Keratinocyte (primary cell): Measurements from ENCODE around the gene POC5. TPM values are rescaled to one million over a fixed set of nuclear protein-coding genes. Genes with fewer than 3 reads are reported as not detected.

Source experiments
- DNase-seq: peaks from one replicate; pipeline ENCODE4 v3.0.0-alpha.2; 2011; ENCODE audit warnings: low read depth, missing footprints, low spot score
- FAIRE-seq: peaks from 2 replicates; lab custom pipeline; 2011; peaks lifted over from hg19 to GRCh38; lab: Jason Lieb, UNC
- H2AFZ ChIP-seq: 2 replicates; pipeline ENCODE4 v1.6.0; 2012; ENCODE audit warnings: low read length, control low read depth, inconsistent platforms; ENCODE audit not compliant: control insufficient read depth
- H3K27ac ChIP-seq: 2 replicates; pipeline ENCODE4 v1.5.1; 2011; ENCODE audit warnings: low read length; ENCODE audit not compliant: control insufficient read depth, insufficient read depth
- H3K27me3 ChIP-seq: 3 replicates; pipeline ENCODE4 v1.6.0; 2011; ENCODE audit warnings: low read length; ENCODE audit not compliant: control insufficient read depth, insufficient read depth; ENCODE audit errors: extremely low read depth
- H3K36me3 ChIP-seq, 2 experiments: 2 replicates in 1 of 2; 3 replicates in 1 of 2; pipeline ENCODE4 v1.5.1; 2011; ENCODE audit warnings: low read length in 2 of 2, mild to moderate bottlenecking in 1 of 2; ENCODE audit not compliant: control insufficient read depth in 2 of 2, insufficient read depth in 2 of 2; ENCODE audit errors: extremely low read depth in 1 of 2
- H3K4me1 ChIP-seq: 3 replicates; pipeline ENCODE4 v1.5.1; 2011; ENCODE audit warnings: low read length; ENCODE audit not compliant: control insufficient read depth, insufficient read depth; ENCODE audit errors: extremely low read depth
- H3K4me2 ChIP-seq: 3 replicates; pipeline ENCODE4 v1.6.0; 2011; ENCODE audit warnings: low read depth, low read length; ENCODE audit not compliant: control insufficient read depth, insufficient read depth; ENCODE audit errors: extremely low read depth
- H3K4me3 ChIP-seq, 3 experiments: fragments of 200-600 bp in 1 of 3; sonication (generic) in 1 of 3; 2 replicates in 2 of 3; 3 replicates in 1 of 3; pipeline ENCODE4 v1.5.1; 2011 to 2016; ENCODE audit warnings: low read length in 3 of 3, mild to moderate bottlenecking in 3 of 3, control low read depth in 2 of 3, inconsistent platforms in 1 of 3, low read depth in 1 of 3, mixed read lengths in 1 of 3, mixed run types in 1 of 3, moderate library complexity in 1 of 3; ENCODE audit not compliant: control insufficient read depth in 2 of 3, insufficient read depth in 2 of 3; ENCODE audit errors: extremely low read depth in 1 of 3
- H3K79me2 ChIP-seq: 2 replicates; pipeline ENCODE4 v1.6.0; 2012; ENCODE audit warnings: low read length; ENCODE audit not compliant: control insufficient read depth, insufficient read depth
- H3K9ac ChIP-seq: 3 replicates; pipeline ENCODE4 v1.6.0; 2011; ENCODE audit warnings: low read length; ENCODE audit not compliant: control insufficient read depth, insufficient read depth; ENCODE audit errors: extremely low read depth
- H3K9me1 ChIP-seq: 3 replicates; pipeline ENCODE4 v1.6.0; 2011; ENCODE audit warnings: low read length; ENCODE audit not compliant: control insufficient read depth, insufficient read depth; ENCODE audit errors: extremely low read depth
- H3K9me3 ChIP-seq: 2 replicates; pipeline ENCODE4 v1.5.1; 2012; ENCODE audit warnings: low read depth, low read length; ENCODE audit not compliant: control insufficient read depth
- H4K20me1 ChIP-seq: 3 replicates; pipeline ENCODE4 v1.6.0; 2011; ENCODE audit warnings: low read length; ENCODE audit not compliant: control insufficient read depth, insufficient read depth; ENCODE audit errors: extremely low read depth
- CTCF ChIP-seq, 3 experiments: IDR thresholded peaks in 1 of 3; conservative IDR thresholded peaks in 1 of 3; optimal IDR thresholded peaks in 1 of 3; 2 replicates in 2 of 3; 3 replicates in 1 of 3; pipeline versions ENCODE3 to v1.5.1; 2011; ENCODE audit warnings: low read length in 3 of 3, mild to moderate bottlenecking in 3 of 3, moderate library complexity in 2 of 3, control low read depth in 1 of 3, inconsistent platforms in 1 of 3; ENCODE audit not compliant: insufficient read depth in 2 of 3; ENCODE audit errors: extremely low read depth in 1 of 3
- EZH2 ChIP-seq: IDR thresholded peaks from one replicate; pipeline ENCODE4 v1.6.1; 2012; ENCODE audit warnings: inconsistent platforms, mild to moderate bottlenecking, low read length, moderate library complexity
- dilution Hi-C: fragments of 300-500 bp; cut with MboI; formaldehyde crosslinking; loops from one replicate; pipeline ENCODE4 v1.7.0; 2020; ENCODE audit warnings: low sequenced_read_pairs; ENCODE audit not compliant: extremely low pct_ligation_motif_present
- polyA plus RNA-seq, 5 experiments: library from polyadenylated mRNA; depleted of rRNA in 3 of 5; stranded (reverse) in 3 of 5; stranded (forward) in 1 of 5; unstranded in 1 of 5; fragments of >200 nt; gene quantifications; 1 replicate in 1 of 5; 2 replicates in 3 of 5; 3 replicates in 1 of 5; pipeline versions ENCODE4 v1.2.1 to v1.2.3, GENCODE V29; 2011 to 2012; ENCODE audit warnings: missing spikeins in 2 of 5, low read depth in 1 of 5, low replicate concordance in 1 of 5

POC5 gene
- polyA plus RNA-seq, 1 donor (not counting 4 experiments of a cell fraction or from before 2014, with no cell fraction given): 10.4 TPM

GRCh38 chr5:75637949-75638348 is 79.3 kb downstream of the POC5 start:
- H2AFZ ChIP-seq: no peak overlapping the region
- H3K4me3 ChIP-seq: no peak overlapping the region
- no peak for DNase-seq
- dilution Hi-C loops: no loop called here
- no peak overlapping the region for H3K4me2 ChIP-seq
- H3K79me2 ChIP-seq: no peaks in the 10 kb centered on the region
- TF ChIP-seq EZH2 (no peak), CTCF (optimal IDR thresholded peaks at IDR 0.05 in 1 of 3, IDR thresholded peaks at IDR 0.05 in 1 of 3, conservative IDR thresholded peaks at IDR 0.05 in 1 of 3; ENCODE audit: extremely low read depth in 1 of 3, insufficient read depth in 2 of 3, low read length in 3 of 3) (no peak)
- H3K9me1 ChIP-seq: no peaks in the 10 kb centered on the region
- no peaks in the 10 kb centered on the region for H3K9me3 ChIP-seq
- H3K9ac ChIP-seq: no peak overlapping the region
- H3K27ac ChIP-seq: no peak overlapping the region
- H3K27me3 ChIP-seq: no peaks in the 10 kb centered on the region
- H3K4me1 ChIP-seq: peaks cover 16% of the 10 kb centered on the region
- no peak for FAIRE-seq
- no peaks in the 10 kb centered on the region for H3K36me3 ChIP-seq
- no peaks in the 10 kb centered on the region for H4K20me1 ChIP-seq

- Histone ChIP-seq H3K9me3 (no peaks in the 10 kb centered on the region), H3K4me3 (no peak overlapping the region), H3K27me3 (no peaks in the 10 kb centered on the region), H3K27ac (no peak overlapping the region), H3K9ac (no peak overlapping the region), H3K4me2 (no peak overlapping the region), H3K36me3 (no peaks in the 10 kb centered on the region), H3K79me2 (no peaks in the 10 kb centered on the region), H3K9me1 (no peaks in the 10 kb centered on the region), H4K20me1 (no peaks in the 10 kb centered on the region), H3K4me1 (no peaks in the 10 kb centered on the region), H2AFZ (no peak overlapping the region)
- DNase-seq (no peak), FAIRE-seq (no peak)
- TF ChIP-seq CTCF (optimal IDR thresholded peaks at IDR 0.05 in 1 of 3, IDR thresholded peaks at IDR 0.05 in 1 of 3, conservative IDR thresholded peaks at IDR 0.05 in 1 of 3; ENCODE audit: extremely low read depth in 1 of 3, insufficient read depth in 2 of 3, low read length in 3 of 3): no peak
- no peak for TF ChIP-seq EZH2
- dilution Hi-C loops: no loop called here
Measured at GRCh38 chr5:75632321-75632720, 84.9 kb downstream of the POC5 start.
